IPS-20b (cell line): Measurements from ENCODE around the gene NFKBIZ.

Experiments
- H3K27ac ChIP-seq: one replicate; pipeline ENCODE4 v1.5.1; 2013; ENCODE audit warnings: low read length
- H3K27me3 ChIP-seq: 2 replicates; pipeline ENCODE4 v1.6.1; 2013; ENCODE audit warnings: mild to moderate bottlenecking, low read length, inconsistent platforms; ENCODE audit not compliant: insufficient read depth
- H3K36me3 ChIP-seq: 2 replicates; pipeline ENCODE4 v1.6.1; 2013; ENCODE audit warnings: low read depth, mild to moderate bottlenecking, inconsistent platforms, low read length, moderate library complexity; ENCODE audit not compliant: insufficient read depth
- H3K4me1 ChIP-seq: 2 replicates; pipeline ENCODE4 v1.6.1; 2013; ENCODE audit warnings: mild to moderate bottlenecking, control low read depth, inconsistent platforms, low read length, moderate library complexity; ENCODE audit not compliant: insufficient read depth
- H3K4me3 ChIP-seq: 2 replicates; pipeline ENCODE4 v1.5.1; 2013; ENCODE audit warnings: mild to moderate bottlenecking, low read length, inconsistent platforms
- H3K9ac ChIP-seq: 2 replicates; pipeline ENCODE4 v1.6.1; 2013; ENCODE audit warnings: low read depth, mild to moderate bottlenecking, inconsistent platforms, low read length, moderate library complexity
- H3K9me3 ChIP-seq: 2 replicates; pipeline ENCODE4 v1.6.1; 2013; ENCODE audit warnings: mild to moderate bottlenecking, low read depth, low read length, inconsistent platforms; ENCODE audit not compliant: insufficient read depth

The NFKBIZ gene

GRCh38 chr3:101842935-101843330 lies 6.4 kb upstream of the NFKBIZ start:
- Histone ChIP-seq H3K27ac (peak overlapping the region; percentile 25), H3K9ac (no peak overlapping the region), H3K4me3 (no peak overlapping the region), H3K27me3 (no peaks in the 10 kb centered on the region), H3K36me3 (no peaks in the 10 kb centered on the region), H3K4me1 (peaks cover 29% of the 10 kb centered on the region; the same call in 1 of the 2 replicates), H3K9me3 (no peaks in the 10 kb centered on the region)

GRCh38 chr3:101845425-101845824 lies 3.9 kb upstream of the NFKBIZ start:
- Histone ChIP-seq H3K9me3 (no peaks in the 10 kb centered on the region), H3K4me3 (no peak overlapping the region), H3K36me3 (no peaks in the 10 kb centered on the region), H3K27ac (no peak overlapping the region), H3K9ac (no peak overlapping the region), H3K27me3 (no peaks in the 10 kb centered on the region), H3K4me1 (peaks cover 36% of the 10 kb centered on the region; the same call in 1 of the 2 replicates)

- no peak overlapping the region for H3K4me3 ChIP-seq
- peaks cover 31% of the 10 kb centered on the region; the same call in 1 of the 2 replicates for H3K4me1 ChIP-seq
- peaks cover under 1% of the 10 kb centered on the region; the same call in 1 of the 2 replicates for H3K36me3 ChIP-seq
- no peak overlapping the region for H3K27ac ChIP-seq
- no peaks in the 10 kb centered on the region for H3K9me3 ChIP-seq
- no peak overlapping the region for H3K9ac ChIP-seq
- H3K27me3 ChIP-seq = no peaks in the 10 kb centered on the region
These were observed 2.6 kb upstream of the NFKBIZ start for GRCh38 chr3:101846709-101847108.

GRCh38 chr3:101847328-101847727 lies 2.0 kb upstream of the NFKBIZ start:
- Histone ChIP-seq H3K36me3 (peaks cover 6% of the 10 kb centered on the region), H3K9ac (no peak overlapping the region), H3K4me3 (no peak overlapping the region), H3K9me3 (no peaks in the 10 kb centered on the region), H3K27ac (no peak overlapping the region), H3K27me3 (no peaks in the 10 kb centered on the region), H3K4me1 (peaks cover 25% of the 10 kb centered on the region; the same call in 1 of the 2 replicates)

- Histone ChIP-seq H3K27ac (peak overlapping the region; percentile 23), H3K4me1 (peaks cover 21% of the 10 kb centered on the region; the same call in 1 of the 2 replicates), H3K4me3 (peak overlapping the region; percentile 98), H3K36me3 (peaks cover 16% of the 10 kb centered on the region), H3K27me3 (no peaks in the 10 kb centered on the region), H3K9me3 (no peaks in the 10 kb centered on the region), H3K9ac (peak overlapping the region; percentile 94; the same call in 1 of the 2 replicates)
These were observed 988 bp upstream of the NFKBIZ start for GRCh38 chr3:101848326-101848725.

- Histone ChIP-seq H3K27ac (no peak overlapping the region), H3K27me3 (no peaks in the 10 kb centered on the region), H3K9ac (peak overlapping the region; percentile 94), H3K4me3 (peak overlapping the region; percentile 98), H3K4me1 (peaks cover 21% of the 10 kb centered on the region; the same call in 1 of the 2 replicates), H3K36me3 (peaks cover 31% of the 10 kb centered on the region), H3K9me3 (no peaks in the 10 kb centered on the region)
These were observed 466 bp downstream of the NFKBIZ start for GRCh38 chr3:101849714-101850245.

GRCh38 chr3:101850246-101851051 lies 1.1 kb downstream of the NFKBIZ start:
- H3K9me3 ChIP-seq = no peaks in the 10 kb centered on the region
- peak overlapping the region; percentile 98 for H3K4me3 ChIP-seq
- peak overlapping the region; percentile 94 for H3K9ac ChIP-seq
- peaks cover 38% of the 10 kb centered on the region for H3K36me3 ChIP-seq
- H3K27ac ChIP-seq = no peak overlapping the region
- peaks cover 21% of the 10 kb centered on the region; the same call in 1 of the 2 replicates for H3K4me1 ChIP-seq
- no peaks in the 10 kb centered on the region for H3K27me3 ChIP-seq

GRCh38 chr3:101851072-101851770 lies 1.9 kb downstream of the NFKBIZ start:
- H3K9ac ChIP-seq = peak overlapping the region; percentile 94; the same call in 1 of the 2 replicates
- H3K27ac ChIP-seq = no peak overlapping the region

GRCh38 chr3:101851850-101852714 lies 2.8 kb downstream of the NFKBIZ start:
- H3K9me3 ChIP-seq = no peaks in the 10 kb centered on the region
- H3K9ac ChIP-seq = no peak overlapping the region
- peaks cover 18% of the 10 kb centered on the region; the same call in 1 of the 2 replicates for H3K4me1 ChIP-seq
- no peaks in the 10 kb centered on the region for H3K27me3 ChIP-seq
- no peak overlapping the region for H3K27ac ChIP-seq
- H3K36me3 ChIP-seq = peaks cover 53% of the 10 kb centered on the region
- H3K4me3 ChIP-seq = peak overlapping the region; percentile 98; the same call in 1 of the 2 replicates

More at GRCh38 chr3:101851072-101851770, 1.9 kb downstream of the NFKBIZ start:
- peak overlapping the region; percentile 98 for H3K4me3 ChIP-seq
- H3K9me3 ChIP-seq = no peaks in the 10 kb centered on the region
- H3K4me1 ChIP-seq = peaks cover 21% of the 10 kb centered on the region; the same call in 1 of the 2 replicates
- H3K27me3 ChIP-seq = no peaks in the 10 kb centered on the region
- peaks cover 44% of the 10 kb centered on the region for H3K36me3 ChIP-seq

GRCh38 chr3:101852983-101853840 lies 3.9 kb downstream of the NFKBIZ start:
- H3K4me3 ChIP-seq = no peak overlapping the region
- peaks cover 64% of the 10 kb centered on the region for H3K36me3 ChIP-seq
- H3K27ac ChIP-seq = no peak overlapping the region
- no peaks in the 10 kb centered on the region for H3K9me3 ChIP-seq
- H3K27me3 ChIP-seq = no peaks in the 10 kb centered on the region
- H3K4me1 ChIP-seq = peaks cover 8% of the 10 kb centered on the region; the same call in 1 of the 2 replicates
- H3K9ac ChIP-seq = no peak overlapping the region
